ENCODE results near the gene STK17A. TPM values are rescaled to one million over a fixed set of nuclear protein-coding genes. Genes with fewer than 3 reads are reported as not detected.
"Not testable (repeated sequence)": the region's sequence is repeated elsewhere in the genome, so short reads cannot be mapped to it uniquely, and the experiment has no call there.

The STK17A gene
- total RNA-seq, 1 donor from 2014 or later, result 2.9 TPM

- DNase-seq (ENCODE audit: low spot score) (no peak), ATAC-seq (no peak)
Observed at GRCh38 chr7:43653466-43653865, 70.6 kb downstream of the STK17A start.

DNA sequence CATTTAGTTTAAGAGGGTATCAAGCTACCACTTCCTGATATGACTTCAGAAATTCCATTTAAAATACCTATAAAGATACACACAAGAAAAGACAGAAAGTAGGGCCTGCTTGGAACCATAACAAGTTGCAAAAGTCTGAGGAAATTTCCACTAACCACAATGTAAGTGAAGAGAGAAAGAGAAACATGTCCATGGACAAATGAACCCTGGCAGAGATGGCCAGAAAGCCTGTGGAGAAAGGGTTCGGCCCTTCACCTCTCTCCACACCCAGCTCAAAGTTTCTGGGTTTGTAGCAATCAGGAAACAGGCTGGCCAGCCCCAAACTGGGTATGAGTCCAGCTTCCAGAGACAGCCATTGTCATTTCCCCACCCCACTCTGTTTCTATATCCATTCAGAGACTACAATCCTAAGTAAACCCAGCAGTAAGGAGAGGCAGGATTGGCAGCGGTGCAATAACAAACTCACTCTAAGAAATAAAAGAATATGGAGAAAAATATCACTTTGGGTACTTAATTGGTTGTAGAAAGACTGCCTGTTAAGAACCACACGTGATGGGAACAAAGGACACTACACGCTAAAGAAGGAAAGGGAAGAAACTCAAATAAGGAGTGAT is 71.1 kb downstream of the STK17A start:
- DNase-seq (ENCODE audit: low spot score), result no peak
- peak; percentile 84 for ATAC-seq

DNA sequence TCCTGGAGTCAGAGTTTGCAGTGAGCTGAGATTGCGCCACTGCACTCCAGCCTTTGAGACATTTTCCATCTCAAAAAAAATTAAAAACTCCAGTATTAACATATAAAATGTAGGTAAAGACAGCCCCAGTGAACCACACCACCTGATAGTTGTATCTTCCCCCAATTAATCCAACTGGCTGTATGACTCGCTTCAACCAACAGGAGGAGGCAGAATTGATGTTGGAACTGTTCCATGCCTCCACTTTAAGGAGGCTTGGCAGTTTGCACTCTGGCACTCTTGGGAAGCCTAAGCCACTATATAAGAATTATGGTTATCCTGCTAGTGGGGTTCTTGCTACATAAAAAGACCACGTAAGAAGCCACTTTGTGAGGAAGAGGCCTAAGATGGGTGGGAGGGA is 72.7 kb downstream of the STK17A start:
- no peak for ATAC-seq
- DNase-seq (ENCODE audit: low spot score), result no peak

DNA sequence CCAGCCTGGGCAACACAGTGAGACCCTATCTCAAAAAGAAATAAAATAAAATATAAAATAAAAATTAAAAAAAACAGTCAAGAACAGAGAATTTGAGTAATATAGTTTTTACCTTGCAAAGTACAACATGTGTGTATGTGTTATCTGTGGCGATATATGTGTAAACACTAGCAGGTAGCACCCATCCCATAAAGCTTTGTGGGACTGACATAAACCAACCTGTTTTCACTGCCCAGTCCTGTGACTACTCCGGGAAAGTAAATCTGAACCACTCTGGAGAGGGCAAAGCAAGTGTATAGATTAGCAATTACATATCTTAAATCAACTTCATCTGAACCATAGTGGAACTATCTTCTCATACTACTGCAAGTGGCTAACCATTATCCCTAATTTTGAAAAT is 74.1 kb downstream of the STK17A start:
- no peak for ATAC-seq

DNA sequence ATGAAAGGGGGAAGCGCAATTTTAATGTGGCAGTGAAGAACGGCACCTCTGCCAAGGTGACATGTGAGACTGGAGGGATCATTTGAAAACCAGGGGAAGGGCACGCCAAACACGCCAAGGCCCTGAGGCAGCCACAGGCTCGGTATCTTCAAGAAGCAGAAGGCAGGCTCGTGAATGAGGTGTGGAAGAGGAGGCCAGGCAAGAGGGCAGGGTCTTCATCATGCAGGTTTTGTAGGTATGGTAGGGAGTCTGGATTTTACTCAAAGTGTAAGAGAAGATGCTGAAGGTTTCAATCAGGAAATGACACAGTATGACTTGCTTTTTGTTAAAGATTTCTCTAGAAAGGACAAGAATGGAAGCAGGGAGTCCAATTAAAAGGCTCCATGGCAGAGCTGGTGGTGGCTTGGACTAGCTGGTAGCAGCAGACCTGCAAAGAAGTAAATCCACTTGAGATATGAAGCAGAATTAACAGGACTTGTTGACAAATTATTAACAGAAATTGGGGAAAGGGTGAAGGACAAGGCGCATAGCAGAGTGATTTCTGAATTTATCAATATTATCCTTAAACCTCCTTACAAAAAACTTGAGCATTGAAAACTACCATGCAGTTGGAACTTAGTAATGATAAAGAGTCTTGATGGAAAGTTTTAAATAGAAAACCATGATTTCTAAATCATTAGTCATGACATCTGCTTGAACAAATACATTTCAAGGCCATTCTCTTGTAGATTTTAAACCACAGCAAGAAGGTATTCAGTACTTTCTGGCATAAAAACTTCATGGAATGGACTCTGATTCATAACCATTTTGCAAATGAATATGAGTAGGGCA is 76.0 kb downstream of the STK17A start:
- DNase-seq (ENCODE audit: low spot score) (no peak), ATAC-seq (peak; percentile 46)

More for the DNA sequence above, 74.1 kb downstream of the STK17A start:
- no peak for DNase-seq (ENCODE audit: low spot score)

- ATAC-seq (peak; percentile 49), DNase-seq (ENCODE audit: low spot score) (no peak)
Observed at GRCh38 chr7:43659549-43659896, 76.6 kb downstream of the STK17A start.

DNA sequence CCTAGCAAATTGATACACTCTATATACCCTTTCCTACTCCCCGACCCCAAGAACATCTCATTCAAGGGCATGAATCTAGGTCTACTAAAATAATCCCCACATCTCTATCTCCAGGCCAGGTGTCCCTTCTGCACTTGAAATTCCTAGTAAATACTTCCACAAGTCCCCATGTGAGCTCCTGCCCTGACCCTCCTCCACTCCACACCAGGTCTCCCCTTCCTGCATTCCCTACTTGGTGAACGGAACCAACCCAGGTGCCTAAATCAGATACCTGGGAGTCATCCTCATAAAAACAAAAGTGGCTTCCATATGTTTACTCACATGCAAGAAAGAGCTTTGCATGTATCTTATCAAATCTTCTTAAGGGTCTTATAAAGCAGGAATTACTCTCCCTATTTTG is 77.2 kb downstream of the STK17A start:
- DNase-seq (ENCODE audit: low spot score), result no peak
- ATAC-seq, result no peak

GRCh38 chr7:43664681-43665080 is 81.8 kb downstream of the STK17A start:
- no peak for ATAC-seq
- no peak for DNase-seq (ENCODE audit: low spot score)

DNA sequence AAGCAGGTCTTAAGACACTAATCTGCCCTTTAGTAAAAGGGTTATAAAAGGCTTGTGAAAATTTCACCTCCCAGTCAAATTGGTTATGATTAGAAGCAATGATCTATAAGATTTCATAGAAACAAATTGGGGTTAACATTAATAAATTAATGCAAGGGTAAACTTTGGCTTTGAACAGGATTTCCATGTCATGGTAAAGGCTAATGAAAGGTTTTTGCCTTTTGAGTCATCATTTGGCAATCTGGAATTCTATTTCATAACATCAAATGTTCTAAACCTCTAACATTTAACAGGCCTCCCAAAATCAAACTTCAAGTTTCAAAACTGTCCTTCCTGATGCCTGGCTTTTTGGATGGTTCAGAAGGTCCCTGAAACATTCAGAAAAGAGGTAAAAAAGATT is 84.0 kb downstream of the STK17A start:
- ATAC-seq (peak; percentile 37), DNase-seq (ENCODE audit: low spot score) (no peak)

- ATAC-seq (no peak), DNase-seq (ENCODE audit: low spot score) (no peak)
Observed at GRCh38 chr7:43668035-43668434, 85.1 kb downstream of the STK17A start.

- ATAC-seq (no peak), DNase-seq (ENCODE audit: low spot score) (no peak)
Observed at GRCh38 chr7:43669286-43670081, 86.6 kb downstream of the STK17A start.

DNA sequence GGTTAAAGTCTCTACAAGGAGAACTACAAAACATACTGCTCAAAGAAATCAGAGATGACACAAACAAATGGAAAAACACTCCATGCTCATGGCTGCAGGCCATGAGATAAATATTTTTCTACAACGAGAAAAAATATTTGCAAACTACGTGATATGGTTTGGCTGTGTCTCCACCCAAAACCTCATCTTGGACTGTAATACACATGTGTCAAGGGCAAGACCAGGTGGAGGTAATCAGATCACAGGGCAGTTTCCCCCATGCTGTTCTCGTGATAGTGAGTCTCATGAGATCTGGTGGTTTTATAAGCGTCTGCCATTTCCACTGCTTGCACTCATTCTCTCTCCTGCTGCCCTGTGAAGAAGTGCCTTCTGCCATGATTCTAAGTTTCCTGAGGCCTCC is 88.6 kb downstream of the STK17A start:
- no peak for ATAC-seq
- DNase-seq (ENCODE audit: low spot score), result no peak

- DNase-seq (ENCODE audit: low spot score); ATAC-seq: not testable (repeated sequence)
Observed at GRCh38 chr7:43673243-43673976, 90.5 kb downstream of the STK17A start.

- ATAC-seq, result no peak
- no peak for DNase-seq (ENCODE audit: low spot score)
Observed at GRCh38 chr7:43674559-43675436, 91.9 kb downstream of the STK17A start.

Other genes starting within 250 kb of the STK17A start
- gene COA1, start 146.4 kb downstream of the STK17A start, total RNA-seq, result 16.0 TPM
- gene BLVRA, start 175.6 kb downstream of the STK17A start, total RNA-seq, result 4.0 TPM

Measured in left lobe of liver (tissue), 2 donors.